Activated CD8-positive, alpha-beta T cell treated with anti-CD3 and anti-CD28 coated beads for 36 hours (primary cell): ENCODE measurements around the gene IFNLR1. TPM values are rescaled to one million over a fixed set of nuclear protein-coding genes. Genes with fewer than 3 reads are reported as not detected.

Experiments used
- ATAC-seq: fragments of 200-7000 bp; cut with Tn5 transposase; one replicate; pipeline ENCODE4 v1.10.0; 2021; ENCODE audit warnings: mild to moderate bottlenecking, moderate library complexity
- CTCF ChIA-PET: fragments of 350-600 bp; sonication (Branson Sonifier 250); formaldehyde crosslinking; loops from one replicate; lab custom pipeline; 2021; ENCODE audit warnings: antibody characterized with exemption; lab: Charles Lee
- POLR2A ChIA-PET: fragments of 350-600 bp; sonication (Branson Sonifier 250); formaldehyde crosslinking; loops from one replicate; lab custom pipeline; 2021; ENCODE audit warnings: antibody characterized with exemption; lab: Charles Lee
- DNase-seq: peaks from one replicate; pipeline ENCODE4 v3.0.0-alpha.2; 2020
- H3K27ac Mint-ChIP-seq: one replicate; pipeline ENCODE4 v1.8.0; 2021; ENCODE audit warnings: mild to moderate bottlenecking, mixed read lengths
- H3K27me3 Mint-ChIP-seq: one replicate; pipeline ENCODE4 v1.8.0; 2021; ENCODE audit warnings: mixed read lengths
- H3K36me3 Mint-ChIP-seq: one replicate; pipeline ENCODE4 v1.8.0; 2021; ENCODE audit warnings: low read depth, mixed read lengths
- H3K4me1 Mint-ChIP-seq: one replicate; pipeline ENCODE4 v1.8.0; 2021; ENCODE audit warnings: low read depth, mixed read lengths
- H3K4me3 Mint-ChIP-seq: one replicate; pipeline ENCODE4 v1.8.0; 2021; ENCODE audit warnings: mild to moderate bottlenecking, moderate library complexity, mixed read lengths
- H3K9me3 Mint-ChIP-seq: one replicate; pipeline ENCODE4 v1.8.0; 2021; ENCODE audit warnings: mixed read lengths
- CTCF ChIP-seq: fragments of 200-600 bp; IDR thresholded peaks from one replicate; pipeline ENCODE4 v1.8.0; 2022; ENCODE audit warnings: antibody characterized with exemption, mild to moderate bottlenecking
- intact Hi-C: fragments of 100-400 bp; cut with micrococcal nuclease; formaldehyde crosslinking; loops from one replicate; pipeline ENCODE4 v1.10.0; 2022
- total RNA-seq, 2 experiments: library from RNA; stranded (reverse); gene quantifications; one replicate each; pipeline ENCODE4 v1.2.3, GENCODE V29; 2021

The IFNLR1 gene
- total RNA-seq, 2 experiments from 2014 or later, result 4.8 to 6.4 TPM

- ATAC-seq (no peak), DNase-seq (no peak)
- ChIA-PET POLR2A (no interaction called here), CTCF (interaction anchor here (1.3 to 1.6 kb wide), 3 partner anchors 20 to 162 kb away, joined by 3 to 7 read pairs (median 4); no protein-coding TSS in a partner anchor)
- Mint-ChIP-seq H3K9me3 (no peaks in the 10 kb centered on the region), H3K4me3 (no peak overlapping the region), H3K36me3 (no peaks in the 10 kb centered on the region), H3K27me3 (peaks cover 19% of the 10 kb centered on the region), H3K4me1 (peaks cover 4% of the 10 kb centered on the region), H3K27ac (no peak overlapping the region)
- TF ChIP-seq CTCF, result no peak
- intact Hi-C loops, result no loop called here
Measured at GRCh38 chr1:24222008-24222605, 35.0 kb upstream of the IFNLR1 start.

GRCh38 chr1:24221246-24221645 lies 34.2 kb upstream of the IFNLR1 start:
- POLR2A ChIA-PET, result no interaction called here
- CTCF ChIA-PET, result interaction anchor here (1.6 to 1.9 kb wide), 2 partner anchors 19 to 171 kb away, joined by 4 to 6 read pairs; no protein-coding TSS in a partner anchor
- ATAC-seq (no peak), DNase-seq (no peak)
- Mint-ChIP-seq H3K27ac (no peak overlapping the region), H3K4me1 (no peaks in the 10 kb centered on the region), H3K27me3 (peaks cover 21% of the 10 kb centered on the region), H3K36me3 (no peaks in the 10 kb centered on the region), H3K9me3 (no peaks in the 10 kb centered on the region), H3K4me3 (no peak overlapping the region)
- TF ChIP-seq CTCF, result no peak
- intact Hi-C loops, result no loop called here

GRCh38 chr1:24216276-24217074 lies 29.4 kb upstream of the IFNLR1 start:
- ChIA-PET POLR2A (no interaction called here), CTCF (interaction anchor here (1.6 kb wide), 1 partner anchor 15 kb away, joined by 7 read pairs; no protein-coding TSS in a partner anchor)
- intact Hi-C loops, result no loop called here
- Mint-ChIP-seq H3K9me3 (peaks cover 3% of the 10 kb centered on the region), H3K27ac (no peak overlapping the region), H3K27me3 (peaks cover 39% of the 10 kb centered on the region), H3K4me3 (no peak overlapping the region), H3K4me1 (no peaks in the 10 kb centered on the region), H3K36me3 (no peaks in the 10 kb centered on the region)
- DNase-seq, result no peak
- no peak for ATAC-seq
- TF ChIP-seq CTCF, result no peak

GRCh38 chr1:24215226-24215814 lies 28.2 kb upstream of the IFNLR1 start:
- intact Hi-C loops, result no loop called here
- peaks cover 3% of the 10 kb centered on the region for H3K9me3 Mint-ChIP-seq

More at GRCh38 chr1:24215226-24215814, 28.2 kb upstream of the IFNLR1 start:
- no peaks in the 10 kb centered on the region for H3K36me3 Mint-ChIP-seq
- no peaks in the 10 kb centered on the region for H3K4me1 Mint-ChIP-seq
- TF ChIP-seq CTCF, result no peak
- ATAC-seq, result no peak
- POLR2A ChIA-PET, result no interaction called here
- H3K27me3 Mint-ChIP-seq, result peaks cover 37% of the 10 kb centered on the region
- DNase-seq, result no peak
- no peak overlapping the region for H3K4me3 Mint-ChIP-seq
- CTCF ChIA-PET, result interaction anchor here (2.1 kb wide), 1 partner anchor 13 kb away, joined by 13 read pairs; no protein-coding TSS in a partner anchor
- no peak overlapping the region for H3K27ac Mint-ChIP-seq
